NCI-H226 (cell line): ENCODE data around the gene PLAAT4.

Source experiments
- DNase-seq: peaks from one replicate; pipeline ENCODE4 v3.0.0-alpha.2; 2015

Gene PLAAT4, protein sequence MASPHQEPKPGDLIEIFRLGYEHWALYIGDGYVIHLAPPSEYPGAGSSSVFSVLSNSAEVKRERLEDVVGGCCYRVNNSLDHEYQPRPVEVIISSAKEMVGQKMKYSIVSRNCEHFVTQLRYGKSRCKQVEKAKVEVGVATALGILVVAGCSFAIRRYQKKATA

DNA sequence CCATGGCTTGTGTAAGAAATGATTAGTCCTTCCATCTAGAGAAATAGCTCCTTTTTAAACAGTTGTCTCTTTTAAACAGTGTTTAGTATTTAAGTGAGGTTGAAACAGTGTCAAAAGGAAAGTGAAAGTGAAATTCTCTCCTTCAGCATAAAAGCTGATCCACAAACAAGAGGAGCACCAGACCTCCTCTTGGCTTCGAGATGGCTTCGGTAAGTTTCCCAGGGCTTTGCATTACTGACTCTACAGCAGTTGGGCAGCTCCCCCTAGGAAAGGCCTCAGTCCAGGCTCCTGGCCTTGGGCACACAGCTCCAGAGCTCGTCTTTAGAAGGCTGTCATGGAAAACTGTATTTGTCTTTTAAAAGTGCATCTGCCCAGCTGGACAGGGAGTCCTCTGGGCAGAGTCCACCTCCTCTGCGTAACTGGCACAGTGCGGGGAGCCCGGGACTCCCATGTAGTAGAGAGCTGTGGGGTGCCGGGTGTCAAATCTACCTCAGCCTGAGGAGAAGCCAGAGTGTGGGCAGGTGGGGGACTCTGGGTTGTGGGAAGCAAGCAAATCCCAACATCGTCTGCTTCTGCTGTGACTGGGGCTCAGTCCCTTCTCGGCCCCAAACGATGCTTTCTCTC lies at the start of gene PLAAT4:
PLAAT4 (plus strand) TSS at position 140 of the 624 bp plus-strand sequence; CDS start at position 201, 61 bp downstream.
- DNase-seq: no peak

GRCh38 chr11:63488789-63489188 lies 47.8 kb upstream of the PLAAT4 start:
- DNase-seq: no peak

GRCh38 chr11:63489879-63490278 lies 46.7 kb upstream of the PLAAT4 start:
- DNase-seq: no peak

DNA sequence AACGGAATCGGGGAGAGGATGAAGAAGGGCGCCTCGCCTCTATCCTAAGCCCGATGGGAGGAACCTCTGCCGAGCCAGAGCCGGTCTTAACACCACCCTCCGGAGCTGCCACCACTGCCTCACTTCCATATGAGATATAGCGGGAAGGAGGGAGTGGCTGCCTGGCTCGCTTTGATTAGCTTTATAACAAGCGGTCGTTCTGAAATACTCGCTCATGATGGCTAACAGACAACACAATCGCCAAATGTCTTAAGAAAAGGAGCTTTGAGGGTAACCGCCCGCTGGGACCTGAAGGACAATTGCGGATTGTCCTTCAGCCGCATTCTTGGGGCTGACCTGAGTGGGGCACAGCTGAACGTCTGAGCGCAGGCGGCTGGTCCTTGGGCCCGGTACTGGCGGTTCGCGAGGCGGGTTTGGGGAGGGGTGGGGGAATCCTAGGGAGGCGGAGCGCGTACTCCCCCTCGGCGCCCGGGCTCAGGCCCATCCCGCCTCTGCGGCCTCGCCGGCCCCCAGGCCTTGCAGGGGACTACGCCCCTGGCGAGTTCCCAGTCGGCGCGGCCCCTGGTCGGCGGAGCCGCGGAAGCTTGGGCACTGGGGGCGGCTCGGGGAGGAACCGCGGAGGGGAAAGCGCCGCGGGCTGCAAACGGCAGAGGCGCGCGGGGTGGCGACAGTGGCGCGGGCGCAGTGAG lies 45.9 kb upstream of the PLAAT4 start, which contains the start of gene PLAAT5:
PLAAT5 (minus strand) TSS at position 617 of the 689 bp plus-strand sequence; CDS start at position 484, 133 bp downstream.
- no peak for DNase-seq

DNA sequence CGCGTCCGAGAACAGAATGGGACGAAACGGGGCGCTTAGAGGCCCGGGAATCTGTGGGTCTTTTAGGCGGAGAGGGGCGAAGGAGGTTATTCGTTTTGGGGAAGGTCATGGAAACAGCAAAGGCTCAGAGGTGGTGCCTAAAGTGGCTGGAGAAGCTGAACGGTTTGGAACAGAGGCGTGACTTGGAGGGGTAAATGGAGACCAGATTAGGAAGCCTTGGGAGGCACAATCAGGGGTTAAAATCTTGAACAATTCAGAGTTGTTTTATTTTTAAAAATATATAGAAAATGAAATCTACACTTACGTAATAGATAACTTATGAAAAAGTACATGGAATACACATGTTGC lies 45.4 kb upstream of the PLAAT4 start:
- no peak for DNase-seq

DNA sequence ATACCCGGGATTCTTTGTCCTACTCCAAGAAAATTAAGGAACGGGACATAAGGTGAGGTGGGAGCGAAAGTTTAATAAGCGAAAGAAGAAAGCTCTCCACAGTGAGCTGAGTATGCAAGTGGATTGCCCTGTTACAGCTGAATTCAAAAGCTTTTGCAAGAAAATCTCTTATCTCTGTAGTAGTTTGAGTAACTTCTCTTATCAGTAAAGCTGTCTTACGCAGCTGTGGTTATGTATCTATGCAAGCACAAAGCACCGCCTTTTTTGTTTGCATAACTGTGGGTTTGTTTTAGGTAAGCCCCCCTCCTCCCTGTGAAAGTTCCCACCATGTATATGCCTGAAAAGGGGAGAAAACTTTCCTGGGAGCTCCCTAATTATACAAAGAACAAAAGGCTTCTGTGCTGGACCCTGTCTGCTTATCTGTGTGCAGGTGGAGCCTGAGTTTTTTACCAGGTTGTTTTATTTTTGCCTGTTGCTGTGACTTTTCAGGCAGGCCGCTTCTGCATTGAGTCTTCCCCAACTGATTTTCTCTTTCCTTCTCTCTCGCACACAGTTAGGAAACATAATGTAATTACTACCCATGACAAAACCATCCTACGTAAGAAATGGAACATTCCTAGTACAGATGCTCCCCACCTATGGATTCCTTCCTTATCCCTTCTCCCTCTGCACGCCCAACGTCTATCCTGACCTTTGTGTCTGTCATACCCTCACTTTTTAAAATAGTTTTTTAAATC lies 44.8 kb upstream of the PLAAT4 start:
- DNase-seq: peak; percentile 94

- DNase-seq: no peak
Observed at GRCh38 chr11:63492441-63492840, 44.2 kb upstream of the PLAAT4 start.

GRCh38 chr11:63493127-63493526 lies 43.5 kb upstream of the PLAAT4 start:
- DNase-seq: no peak

DNA sequence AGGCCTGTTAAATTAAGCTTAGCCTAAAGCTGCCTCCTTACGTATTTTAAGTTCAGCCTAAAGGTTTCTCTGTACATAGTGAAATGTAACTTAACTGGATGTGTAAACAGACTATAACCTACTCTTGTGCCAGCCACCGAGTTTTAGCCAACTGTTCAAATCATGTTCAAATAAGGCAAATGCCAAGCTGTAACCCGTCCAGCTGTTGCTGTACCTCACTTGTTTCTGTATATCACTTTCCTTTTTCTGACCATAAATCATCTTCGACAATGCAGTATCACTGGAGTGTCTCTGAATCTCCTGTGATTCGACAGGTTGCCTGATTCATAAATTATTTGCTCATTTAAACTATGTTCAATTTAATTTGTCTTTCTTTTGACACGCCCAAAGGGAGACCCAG lies 41.6 kb upstream of the PLAAT4 start:
- no peak for DNase-seq

DNA sequence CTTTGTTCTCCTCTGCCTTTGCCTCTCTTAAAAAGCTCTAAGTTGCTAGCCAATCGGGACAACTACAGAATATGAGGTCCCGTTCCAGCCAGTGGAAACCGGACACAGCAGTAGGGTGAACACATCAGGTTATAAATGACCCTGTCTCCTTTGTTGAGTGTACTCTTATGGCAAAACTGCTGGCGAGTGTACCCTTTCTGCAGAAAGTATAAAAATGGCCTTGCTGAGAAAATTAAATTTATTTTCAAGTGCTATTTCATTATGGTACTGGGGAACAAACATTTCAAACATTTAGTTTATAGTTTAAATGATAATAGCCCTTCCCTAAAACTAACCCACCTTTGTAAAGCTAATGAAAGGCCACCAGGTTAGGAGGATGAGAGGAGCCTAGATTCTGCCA lies 36.7 kb upstream of the PLAAT4 start:
- no peak for DNase-seq

DNA sequence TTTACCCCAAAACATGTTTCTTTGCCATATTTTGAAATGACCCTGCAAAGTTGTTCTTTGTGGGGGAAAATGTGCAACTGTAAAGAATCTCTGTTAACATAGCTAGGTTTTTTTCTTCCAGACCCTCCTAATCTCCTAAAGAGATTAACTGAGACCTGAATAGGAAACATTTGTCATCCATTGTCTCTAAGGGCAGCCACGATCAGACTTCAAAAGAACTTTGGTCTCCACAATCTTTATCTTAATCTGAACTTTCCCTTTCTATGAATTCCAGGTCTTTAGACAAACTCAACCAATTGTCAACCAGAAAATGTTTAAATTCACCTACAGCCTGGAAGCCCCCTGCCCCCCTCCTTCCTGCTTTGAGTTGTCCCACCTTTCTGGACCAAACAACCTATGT lies 35.4 kb upstream of the PLAAT4 start:
- DNase-seq: no peak

DNA sequence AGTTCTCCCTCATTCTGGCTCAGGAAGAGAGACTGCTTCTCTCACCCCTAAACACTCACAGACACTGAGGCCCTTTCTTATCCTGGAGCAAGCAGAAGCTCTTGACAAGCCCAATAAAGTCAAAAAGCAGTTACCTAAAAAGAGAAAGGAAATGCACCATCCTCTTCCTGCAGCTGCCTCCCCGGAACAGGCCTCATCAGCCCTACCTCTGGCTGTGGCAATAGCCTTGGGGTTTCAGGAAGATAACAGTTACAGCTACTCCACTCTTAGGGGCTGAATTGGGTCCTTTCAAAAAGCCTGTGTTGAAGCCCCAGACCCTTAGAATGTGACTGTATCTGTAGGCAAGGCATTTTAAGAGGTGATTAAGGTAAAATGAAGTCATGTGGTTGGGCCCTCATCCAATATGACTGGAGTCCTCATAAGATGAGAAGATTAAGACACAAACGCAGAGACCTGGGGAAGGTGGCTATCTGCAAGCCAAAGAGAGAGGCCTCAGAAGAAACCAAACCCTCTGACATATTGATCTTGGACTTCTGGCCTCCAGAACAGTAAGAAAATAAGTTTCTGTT lies 34.3 kb upstream of the PLAAT4 start:
- DNase-seq: no peak

DNA sequence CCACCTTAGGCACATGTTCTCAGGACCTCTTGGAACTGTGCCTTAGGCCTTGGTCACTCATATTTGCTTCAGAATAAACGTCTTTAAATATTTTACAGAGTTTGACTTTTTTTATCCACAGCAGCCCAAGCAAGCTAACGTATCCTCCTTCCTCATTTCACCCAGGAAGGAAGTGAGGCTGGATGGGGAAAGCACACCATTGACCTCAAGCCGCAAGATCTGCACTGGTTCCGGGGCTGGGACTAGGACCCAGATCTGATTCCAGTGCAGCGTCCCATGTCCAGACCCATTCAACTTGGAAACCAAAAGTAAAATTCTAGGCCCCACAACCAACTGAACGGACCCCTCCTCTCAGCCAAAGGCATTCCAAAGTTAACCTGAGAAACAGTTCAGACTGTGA lies 33.1 kb upstream of the PLAAT4 start:
- no peak for DNase-seq

- no peak for DNase-seq
Observed at GRCh38 chr11:63504054-63504453, 32.6 kb upstream of the PLAAT4 start.

- no peak for DNase-seq
Observed at GRCh38 chr11:63504933-63505586, 31.5 kb upstream of the PLAAT4 start.

GRCh38 chr11:63505857-63506528 lies 30.6 kb upstream of the PLAAT4 start, which contains the start of gene LGALS12:
Gene LGALS12, plus strand, starts transcription at chr11:63506084. Its CDS starts 375 bp downstream, at chr11:63506459.
- peak; percentile 51 for DNase-seq

DNA sequence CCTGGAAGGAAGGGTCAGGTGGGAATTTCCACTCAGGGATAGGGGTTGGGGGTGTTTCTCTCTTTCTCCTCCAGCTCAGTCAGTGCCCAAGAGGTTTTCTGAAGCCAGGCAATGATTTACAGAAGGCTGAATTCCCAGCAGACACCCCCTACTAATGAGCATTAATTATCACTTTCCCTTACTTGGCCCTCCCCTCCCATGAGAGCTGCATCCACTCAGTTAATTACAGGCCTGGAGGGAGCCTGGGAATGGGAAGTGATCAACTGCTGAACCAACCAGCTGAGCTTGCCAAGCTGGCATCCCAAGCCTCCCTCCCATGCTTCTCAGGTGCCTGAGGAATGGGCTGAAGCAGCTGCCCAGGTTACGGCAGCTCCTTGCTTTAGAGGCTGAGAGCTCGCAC lies 29.7 kb upstream of the PLAAT4 start:
- no peak for DNase-seq

- no peak for DNase-seq
Observed at GRCh38 chr11:63507511-63507910, 29.1 kb upstream of the PLAAT4 start.

DNA sequence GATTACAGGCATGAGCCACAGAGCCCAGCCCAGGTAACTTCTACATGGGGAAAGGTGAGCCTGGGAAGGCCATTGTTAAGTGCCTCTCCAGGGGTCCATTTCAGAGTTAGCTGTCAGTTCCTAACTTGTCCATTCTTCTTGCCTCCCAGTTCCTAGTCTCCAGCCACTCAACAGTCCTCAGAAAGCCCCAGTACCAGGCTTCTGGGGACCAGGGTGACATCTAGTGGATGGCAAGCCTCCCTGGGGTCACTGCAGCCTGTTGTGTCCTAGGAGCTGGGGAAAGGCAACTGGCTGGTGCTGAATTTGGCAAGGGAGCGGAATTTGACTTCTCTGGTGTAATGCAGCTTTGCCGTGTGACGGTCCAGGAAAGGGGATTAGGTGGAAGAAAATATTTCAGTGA lies 28.6 kb upstream of the PLAAT4 start:
- DNase-seq: no peak

GRCh38 chr11:63508745-63509144 lies 27.9 kb upstream of the PLAAT4 start:
- no peak for DNase-seq

- DNase-seq: peak; percentile 50
Observed at GRCh38 chr11:63510360-63511047, 26.1 kb upstream of the PLAAT4 start.
